Parathyroid adenoma (tissue), 2 donors: Measurements from ENCODE around the gene SLC39A10.

Experiments used
- H2AFZ ChIP-seq: fragments of 300-600 bp; sonication (generic); one replicate; pipeline ENCODE4 v1.7.0; 2017; ENCODE audit warnings: antibody characterized with exemption, mild to moderate bottlenecking
- H3K27ac ChIP-seq: fragments of 300-600 bp; sonication (generic); one replicate; pipeline ENCODE4 v1.7.0; 2017
- H3K27me3 ChIP-seq: fragments of 300-600 bp; sonication (generic); one replicate; pipeline ENCODE4 v1.7.0; 2017; ENCODE audit warnings: low read length; ENCODE audit not compliant: control insufficient read depth, insufficient read depth
- H3K36me3 ChIP-seq: fragments of 300-600 bp; sonication (generic); one replicate; pipeline ENCODE4 v1.7.0; 2017; ENCODE audit warnings: low read length; ENCODE audit not compliant: control insufficient read depth, insufficient read depth
- H3K4me1 ChIP-seq: fragments of 300-600 bp; sonication (generic); one replicate; pipeline ENCODE4 v1.7.0; 2017; ENCODE audit warnings: control low read depth
- H3K4me2 ChIP-seq: fragments of 300-600 bp; sonication (generic); one replicate; pipeline ENCODE4 v1.7.0; 2017; ENCODE audit warnings: low read length
- H3K4me3 ChIP-seq: fragments of 300-600 bp; sonication (generic); one replicate; pipeline ENCODE4 v1.7.0; 2017; ENCODE audit warnings: low read depth, low read length
- H3K79me2 ChIP-seq: fragments of 300-600 bp; sonication (generic); one replicate; pipeline ENCODE4 v1.7.0; 2017; ENCODE audit warnings: control low read depth
- H3K9ac ChIP-seq: fragments of 300-600 bp; sonication (generic); one replicate; pipeline ENCODE4 v1.7.0; 2017; ENCODE audit warnings: mild to moderate bottlenecking
- H3K9me3 ChIP-seq: fragments of 300-600 bp; sonication (generic); one replicate; pipeline ENCODE4 v1.7.0; 2017; ENCODE audit warnings: low read length; ENCODE audit not compliant: control insufficient read depth
- TF ChIP-seq, protein P1 (sequence below): fragments of 300-600 bp; sonication (generic); IDR thresholded peaks from one replicate; pipeline ENCODE4 v1.7.0; 2017; ENCODE audit warnings: antibody characterized with exemption, mild to moderate bottlenecking
- donor health status: primary hyperparathyroidism.

Gene SLC39A10

DNA sequence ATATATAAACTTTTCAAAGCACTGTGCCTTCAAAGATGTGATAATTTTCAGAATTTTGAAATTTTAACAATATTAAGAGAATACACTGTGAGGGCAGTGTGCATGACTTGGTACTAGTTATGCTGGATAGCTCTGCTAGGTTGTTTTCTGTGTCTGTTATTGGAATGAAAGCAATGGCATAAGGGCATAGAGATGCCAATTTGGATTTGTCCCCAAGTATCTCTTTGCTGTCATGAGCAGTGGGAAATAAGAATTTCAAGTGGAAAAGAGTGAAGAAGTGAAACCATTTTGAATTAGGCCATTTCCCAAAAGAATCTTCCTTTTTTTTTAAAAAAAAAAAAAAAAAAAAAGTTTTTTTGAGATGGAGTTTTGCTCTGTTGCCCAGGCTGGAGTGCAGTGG is 76.8 kb downstream of the SLC39A10 start:
- Histone ChIP-seq H3K4me2 (no peak overlapping the region), H3K9ac (no peak overlapping the region)
- TF ChIP-seq, protein P1, sequence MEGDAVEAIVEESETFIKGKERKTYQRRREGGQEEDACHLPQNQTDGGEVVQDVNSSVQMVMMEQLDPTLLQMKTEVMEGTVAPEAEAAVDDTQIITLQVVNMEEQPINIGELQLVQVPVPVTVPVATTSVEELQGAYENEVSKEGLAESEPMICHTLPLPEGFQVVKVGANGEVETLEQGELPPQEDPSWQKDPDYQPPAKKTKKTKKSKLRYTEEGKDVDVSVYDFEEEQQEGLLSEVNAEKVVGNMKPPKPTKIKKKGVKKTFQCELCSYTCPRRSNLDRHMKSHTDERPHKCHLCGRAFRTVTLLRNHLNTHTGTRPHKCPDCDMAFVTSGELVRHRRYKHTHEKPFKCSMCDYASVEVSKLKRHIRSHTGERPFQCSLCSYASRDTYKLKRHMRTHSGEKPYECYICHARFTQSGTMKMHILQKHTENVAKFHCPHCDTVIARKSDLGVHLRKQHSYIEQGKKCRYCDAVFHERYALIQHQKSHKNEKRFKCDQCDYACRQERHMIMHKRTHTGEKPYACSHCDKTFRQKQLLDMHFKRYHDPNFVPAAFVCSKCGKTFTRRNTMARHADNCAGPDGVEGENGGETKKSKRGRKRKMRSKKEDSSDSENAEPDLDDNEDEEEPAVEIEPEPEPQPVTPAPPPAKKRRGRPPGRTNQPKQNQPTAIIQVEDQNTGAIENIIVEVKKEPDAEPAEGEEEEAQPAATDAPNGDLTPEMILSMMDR = no peak

DNA sequence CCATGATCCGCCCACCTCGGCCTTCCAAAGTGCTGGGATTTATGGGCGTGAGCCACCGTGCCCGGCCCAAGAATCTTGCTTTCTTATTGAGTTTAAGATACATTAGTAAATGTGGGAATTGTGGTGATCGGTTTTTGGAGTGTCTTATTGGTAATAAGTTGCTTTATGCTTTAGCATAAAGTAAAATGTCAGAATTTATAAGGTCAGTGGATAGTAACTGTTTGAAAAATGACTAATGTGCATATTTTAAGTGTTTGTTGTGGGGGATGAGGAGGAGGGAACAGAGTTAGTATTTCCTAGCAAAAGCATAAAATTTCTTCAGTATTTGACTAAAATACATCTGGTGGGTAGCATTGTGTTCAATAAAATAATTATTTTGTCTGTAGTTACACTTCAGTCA is 77.4 kb downstream of the SLC39A10 start:
- H3K79me2 ChIP-seq = no peaks in the 10 kb centered on the region
- no peak overlapping the region for H2AFZ ChIP-seq
- H3K4me2 ChIP-seq = no peak overlapping the region
- H3K9me3 ChIP-seq = no peaks in the 10 kb centered on the region
- TF ChIP-seq, protein P1 = no peak
- no peaks in the 10 kb centered on the region for H3K36me3 ChIP-seq
- H3K4me3 ChIP-seq = no peak overlapping the region
- no peak overlapping the region for H3K27ac ChIP-seq
- no peaks in the 10 kb centered on the region for H3K4me1 ChIP-seq
- H3K9ac ChIP-seq = no peak overlapping the region
- H3K27me3 ChIP-seq = no peaks in the 10 kb centered on the region

More for the DNA sequence above, 76.8 kb downstream of the SLC39A10 start:
- H2AFZ ChIP-seq = no peak overlapping the region
- no peak overlapping the region for H3K27ac ChIP-seq
- no peaks in the 10 kb centered on the region for H3K27me3 ChIP-seq
- H3K79me2 ChIP-seq = no peaks in the 10 kb centered on the region
- no peaks in the 10 kb centered on the region for H3K36me3 ChIP-seq
- no peaks in the 10 kb centered on the region for H3K4me1 ChIP-seq
- no peak overlapping the region for H3K4me3 ChIP-seq
- no peaks in the 10 kb centered on the region for H3K9me3 ChIP-seq

DNA sequence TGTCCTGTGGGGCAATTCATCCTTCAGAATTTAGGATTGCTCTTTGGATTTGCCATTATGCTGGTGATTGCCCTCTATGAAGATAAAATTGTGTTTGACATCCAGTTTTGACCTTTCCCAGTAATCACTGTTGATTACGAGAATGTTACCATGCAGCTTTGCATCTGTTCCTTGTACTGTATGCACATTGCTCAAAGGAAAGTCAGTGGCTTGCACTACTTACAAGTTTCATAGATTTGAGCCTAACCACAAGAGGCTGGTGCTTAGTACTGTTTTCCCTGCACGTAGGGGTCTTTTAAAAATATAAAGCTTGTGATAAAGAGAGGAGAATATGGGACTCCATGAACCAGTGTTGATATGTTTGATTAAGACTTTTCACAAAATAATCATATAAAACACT is 77.9 kb downstream of the SLC39A10 start:
- H3K4me2 ChIP-seq = no peak overlapping the region
- no peaks in the 10 kb centered on the region for H3K36me3 ChIP-seq
- no peaks in the 10 kb centered on the region for H3K27me3 ChIP-seq
- no peaks in the 10 kb centered on the region for H3K9me3 ChIP-seq
- no peak overlapping the region for H3K9ac ChIP-seq
- TF ChIP-seq, protein P1 = no peak
- H3K79me2 ChIP-seq = no peaks in the 10 kb centered on the region
- H3K4me1 ChIP-seq = no peaks in the 10 kb centered on the region
- no peak overlapping the region for H2AFZ ChIP-seq
- H3K4me3 ChIP-seq = no peak overlapping the region
- no peak overlapping the region for H3K27ac ChIP-seq

DNA sequence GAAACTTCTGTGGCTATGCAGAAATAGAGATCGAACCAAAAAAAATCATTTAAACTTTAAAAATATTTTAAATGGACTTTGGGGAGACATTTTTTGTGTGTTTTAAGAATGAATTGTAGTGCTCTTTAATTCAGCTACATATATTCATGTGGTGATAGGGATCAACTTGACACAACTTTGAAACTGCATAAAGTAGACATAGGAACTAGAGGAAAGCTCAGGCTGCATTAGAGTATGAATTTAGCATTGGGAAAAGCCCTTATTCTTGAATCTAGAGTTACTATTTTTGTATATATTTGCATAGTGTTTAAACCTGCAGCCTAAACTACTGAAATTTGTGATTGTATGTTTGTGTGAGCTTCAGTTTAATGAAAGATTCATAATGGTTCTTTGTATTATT is 78.3 kb downstream of the SLC39A10 start:
- no peak overlapping the region for H3K27ac ChIP-seq

More for the DNA sequence above, 78.3 kb downstream of the SLC39A10 start:
- Histone ChIP-seq H3K9ac (no peak overlapping the region), H3K4me2 (no peak overlapping the region), H3K9me3 (no peaks in the 10 kb centered on the region), H2AFZ (no peak overlapping the region), H3K27me3 (no peaks in the 10 kb centered on the region), H3K4me3 (no peak overlapping the region), H3K4me1 (no peaks in the 10 kb centered on the region), H3K36me3 (no peaks in the 10 kb centered on the region), H3K79me2 (no peaks in the 10 kb centered on the region)
- TF ChIP-seq, protein P1 = no peak
